Measurements from ENCODE around the gene KIF26A.
"Not testable (repeated sequence)": the region's sequence is repeated elsewhere in the genome, so short reads cannot be mapped to it uniquely, and the experiment has no call there.

- not testable (repeated sequence) for TF ChIP-seq CTCF (IDR thresholded peaks at IDR 0.05; ENCODE audit: insufficient read depth, low read depth, low read length); EZH2 (IDR thresholded peaks at IDR 0.05; ENCODE audit: insufficient read depth, low read length)
These were observed 69.9 kb downstream of the KIF26A start for GRCh38 chr14:104208331-104208730.

Measured in astrocyte (in vitro differentiated cells and primary cell).